Hematopoietic multipotent progenitor cell treated with erythropoietin and hydrocortisone succinate and interleukin-3 and kit ligand, for 17 days (in vitro differentiated cells): ENCODE results near the gene KHNYN.

Experiments used
- DNase-seq: peaks from one replicate; pipeline ENCODE4 v3.0.0-alpha.2; 2015; ENCODE audit warnings: low spot score

The KHNYN gene

GRCh38 chr14:24422694-24423601 lies 6.8 kb upstream of the KHNYN start:
- DNase-seq, result no peak

- peak; percentile 74 for DNase-seq
These were observed 4.0 kb upstream of the KHNYN start for GRCh38 chr14:24425704-24426103.

- no peak for DNase-seq
These were observed 3.4 kb upstream of the KHNYN start for GRCh38 chr14:24426150-24426911.

- no peak for DNase-seq
These were observed 2.7 kb upstream of the KHNYN start for GRCh38 chr14:24426912-24427536.

GRCh38 chr14:24427537-24428508 lies 1.9 kb upstream of the KHNYN start:
- no peak for DNase-seq

- no peak for DNase-seq
These were observed 943 bp upstream of the KHNYN start for GRCh38 chr14:24428628-24429394.

GRCh38 chr14:24430143-24430681 lies 458 bp downstream of the KHNYN start:
- peak; percentile 86 for DNase-seq

GRCh38 chr14:24430682-24431568 lies 1.2 kb downstream of the KHNYN start:
- DNase-seq, result peak; percentile 74

- peak; percentile 98 for DNase-seq
These were observed 2.0 kb downstream of the KHNYN start for GRCh38 chr14:24431569-24432258.

- DNase-seq, result peak; percentile 34
These were observed 2.7 kb downstream of the KHNYN start for GRCh38 chr14:24432259-24433131.

GRCh38 chr14:24434036-24434435 lies 4.3 kb downstream of the KHNYN start:
- DNase-seq, result peak; percentile 89

GRCh38 chr14:24434676-24435075 lies 4.9 kb downstream of the KHNYN start:
- DNase-seq, result peak; percentile 30

GRCh38 chr14:24435192-24435810 lies 5.5 kb downstream of the KHNYN start:
- peak; percentile 26 for DNase-seq

- DNase-seq, result no peak
These were observed 6.2 kb downstream of the KHNYN start for GRCh38 chr14:24435998-24436354.

- peak; percentile 84 for DNase-seq
These were observed 6.7 kb downstream of the KHNYN start for GRCh38 chr14:24436355-24437019.

GRCh38 chr14:24437020-24437735 lies 7.4 kb downstream of the KHNYN start:
- DNase-seq, result no peak
